GM18519 (cell line): Measurements from ENCODE around the gene OAS1.

Experiments
- ATAC-seq: cut with Tn5 transposase; IDR thresholded peaks from one replicate; pipeline ENCODE4 v1.9.1; 2021; ENCODE audit warnings: mild to moderate bottlenecking, moderate library complexity; ENCODE audit not compliant: unreplicated experiment, low FRiP score

OAS1 gene

GRCh38 chr12:112963227-112963861 is 56.6 kb downstream of the OAS1 start:
- ATAC-seq: no peak

- no peak for ATAC-seq
Measured at GRCh38 chr12:112964067-112964670, 57.4 kb downstream of the OAS1 start.

GRCh38 chr12:112964915-112965314 is 58.2 kb downstream of the OAS1 start:
- ATAC-seq: no peak

GRCh38 chr12:112965643-112966042 is 58.9 kb downstream of the OAS1 start:
- no peak for ATAC-seq

GRCh38 chr12:112967306-112967705 is 60.5 kb downstream of the OAS1 start:
- no peak for ATAC-seq

- ATAC-seq: no peak
Measured at GRCh38 chr12:112967858-112968257, 61.1 kb downstream of the OAS1 start.
